ENCODE data around the gene CENPS. TPM values are rescaled to one million over a fixed set of nuclear protein-coding genes. Genes with fewer than 3 reads are reported as not detected.

The CENPS gene
- total and polyA plus RNA-seq, 9 of the 15 experiments (the other 6 are each of a cell fraction or from before 2014, with no cell fraction given), result 10.2 to 36.0 (median 26.0) TPM

DNA sequence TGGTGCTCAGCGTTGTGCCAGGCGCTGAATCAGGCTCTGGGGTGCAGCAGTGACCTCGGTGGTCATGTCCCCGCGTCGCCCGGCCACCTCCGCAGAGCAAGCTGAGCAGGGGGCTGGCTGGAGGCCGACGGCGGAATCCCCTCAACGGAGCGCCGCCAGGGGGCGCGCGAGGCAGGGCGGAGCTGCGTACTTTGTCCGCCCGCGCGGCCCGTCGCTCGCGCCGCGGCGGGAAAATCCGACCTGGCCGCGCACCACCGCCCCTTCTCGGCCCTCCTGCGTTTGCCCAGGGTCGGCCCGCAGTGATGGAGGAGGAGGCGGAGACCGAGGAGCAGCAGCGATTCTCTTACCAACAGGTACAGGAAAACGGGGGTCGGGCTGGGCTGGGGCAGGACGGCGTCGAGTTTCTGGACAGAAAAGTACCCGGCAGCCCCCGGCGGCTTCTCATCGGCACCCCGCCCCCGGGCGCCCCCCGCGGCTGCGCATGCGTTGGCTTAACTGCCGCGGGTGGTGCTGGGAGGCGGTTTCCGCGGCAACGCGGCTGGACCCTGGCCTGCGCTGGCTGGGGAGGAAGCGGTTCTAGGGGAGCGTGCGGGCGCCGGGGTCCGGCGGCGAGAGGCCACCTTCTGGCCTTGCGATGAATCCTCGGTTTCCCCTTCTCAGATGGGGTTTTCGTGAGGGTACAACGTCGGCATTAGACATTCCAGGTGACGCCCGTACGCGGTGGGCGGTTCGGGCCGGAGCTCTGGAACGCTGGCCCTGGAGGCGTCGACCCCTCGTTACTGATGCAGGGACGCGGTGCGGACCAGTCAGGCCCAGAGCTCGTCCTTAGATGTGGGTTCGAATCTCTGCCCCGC lies at the start of gene CENPS (continued):
- TF ChIP-seq ZBTB43 (CRISPR knock-in tag; IDR thresholded peaks at IDR 0.05) (peak; percentile 87; the same call in 1 of the 2 replicates), TFAP4 (CRISPR knock-in tag; IDR thresholded peaks at IDR 0.05; ENCODE audit: borderline replicate concordance) (peak; percentile 81; the same call in 1 of the 2 replicates), RBM15 (IDR thresholded peaks at IDR 0.05; ENCODE audit: insufficient read depth, low read length) (0 out of 2 replicates have a peak, but pooled peaks have one; percentile 32), CHD1 (IDR thresholded peaks at IDR 0.05; ENCODE audit: low read length) (peak; percentile 13), DMBX1 (CRISPR knock-in tag; IDR thresholded peaks at IDR 0.05; ENCODE audit: borderline replicate concordance) (peak; percentile 93), LARP7 (IDR thresholded peaks at IDR 0.05) (no peak), EWSR1 (IDR thresholded peaks at IDR 0.05; ENCODE audit: borderline replicate concordance, low read depth, partially characterized antibody) (no peak), KLF6 (CRISPR knock-in tag; IDR thresholded peaks at IDR 0.05; ENCODE audit: borderline replicate concordance) (peak; percentile 79; the same call in 1 of the 2 replicates), ZNF124 (CRISPR knock-in tag; IDR thresholded peaks at IDR 0.05) (0 out of 2 replicates have a peak, but pooled peaks have one; percentile 29), KLF16 (IDR thresholded peaks at IDR 0.05) (peak; percentile 93), SETDB1 (IDR thresholded peaks at IDR 0.05; ENCODE audit: low read length) (no peak), ZNF695 (CRISPR knock-in tag; IDR thresholded peaks at IDR 0.05) (no peak), ZNF766 (CRISPR knock-in tag; conservative IDR thresholded peaks at IDR 0.05) (peak; percentile 74; the same call in 1 of the 2 replicates), ZHX1 (conservative IDR thresholded peaks at IDR 0.05; ENCODE audit: low read length) (0 out of 2 replicates have a peak, but pooled peaks have one; percentile 56), NR4A1 (CRISPR knock-in tag; IDR thresholded peaks at IDR 0.05) (no peak), NR4A1 (tag; IDR thresholded peaks at IDR 0.05) (peak; percentile 77), ZC3H8 (IDR thresholded peaks at IDR 0.05) (no peak), SLC30A9 (CRISPR knock-in tag; IDR thresholded peaks at IDR 0.05) (no peak), MCM7 (IDR thresholded peaks at IDR 0.05) (no peak), MYC (IDR thresholded peaks at IDR 0.05; ENCODE audit: low read depth, low read length) (peak; percentile 90), MYC (CRISPR knock-in tag; IDR thresholded peaks at IDR 0.05; ENCODE audit: borderline replicate concordance, low read depth) (no peak), GATAD2B (IDR thresholded peaks at IDR 0.05; ENCODE audit: borderline replicate concordance) (peak; percentile 91)
- TF ChIP-seq, protein P1, sequence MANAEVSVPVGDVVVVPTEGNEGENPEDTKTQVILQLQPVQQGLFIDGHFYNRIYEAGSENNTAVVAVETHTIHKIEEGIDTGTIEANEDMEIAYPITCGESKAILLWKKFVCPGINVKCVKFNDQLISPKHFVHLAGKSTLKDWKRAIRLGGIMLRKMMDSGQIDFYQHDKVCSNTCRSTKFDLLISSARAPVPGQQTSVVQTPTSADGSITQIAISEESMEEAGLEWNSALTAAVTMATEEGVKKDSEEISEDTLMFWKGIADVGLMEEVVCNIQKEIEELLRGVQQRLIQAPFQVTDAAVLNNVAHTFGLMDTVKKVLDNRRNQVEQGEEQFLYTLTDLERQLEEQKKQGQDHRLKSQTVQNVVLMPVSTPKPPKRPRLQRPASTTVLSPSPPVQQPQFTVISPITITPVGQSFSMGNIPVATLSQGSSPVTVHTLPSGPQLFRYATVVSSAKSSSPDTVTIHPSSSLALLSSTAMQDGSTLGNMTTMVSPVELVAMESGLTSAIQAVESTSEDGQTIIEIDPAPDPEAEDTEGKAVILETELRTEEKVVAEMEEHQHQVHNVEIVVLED (CRISPR knock-in tag; IDR thresholded peaks at IDR 0.05), result peak; percentile 81

Data from K562 (cell line).